GM18517 (cell line): ENCODE results near the gene IGFALS.
"Not testable (repeated sequence)": the region's sequence is repeated elsewhere in the genome, so short reads cannot be mapped to it uniquely, and the experiment has no call there.

Experiments
- ATAC-seq: cut with Tn5 transposase; IDR thresholded peaks from one replicate; pipeline ENCODE4 v1.9.1; 2021; ENCODE audit warnings: mild to moderate bottlenecking, moderate library complexity; ENCODE audit not compliant: unreplicated experiment

Gene IGFALS

DNA sequence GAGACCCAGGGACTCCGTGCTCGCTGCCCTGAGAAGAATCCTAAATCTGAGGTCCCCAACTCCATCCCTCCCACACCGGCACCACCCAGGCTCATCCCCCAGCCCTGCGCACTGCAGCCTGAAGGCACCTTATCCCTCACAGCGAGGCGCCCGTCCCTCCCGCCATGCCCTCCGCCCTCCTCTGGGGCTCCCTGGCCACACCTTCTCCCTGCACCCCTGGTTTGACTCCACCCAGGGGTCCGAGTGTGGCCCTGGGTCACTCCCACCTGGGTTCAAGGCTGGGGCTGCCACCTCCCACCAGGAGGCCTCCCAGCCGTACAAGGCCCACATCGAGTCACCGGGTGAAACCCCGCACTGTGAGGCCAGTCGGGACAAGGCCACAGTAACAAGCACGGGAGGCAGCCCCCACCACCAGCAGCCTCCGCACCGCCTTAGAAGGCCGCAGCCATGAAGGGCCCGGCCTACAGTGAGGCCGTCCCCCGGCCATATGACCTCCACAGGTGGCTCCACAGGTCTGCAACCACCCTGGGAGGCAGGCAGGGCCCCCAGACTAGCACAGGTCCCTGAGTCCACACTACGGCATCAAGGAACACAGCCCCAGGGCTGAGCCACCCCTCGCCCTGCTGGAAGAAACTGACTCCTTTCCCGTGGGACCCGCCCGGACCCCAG, 24.8 kb upstream of the IGFALS start:
- ATAC-seq, result no peak

DNA sequence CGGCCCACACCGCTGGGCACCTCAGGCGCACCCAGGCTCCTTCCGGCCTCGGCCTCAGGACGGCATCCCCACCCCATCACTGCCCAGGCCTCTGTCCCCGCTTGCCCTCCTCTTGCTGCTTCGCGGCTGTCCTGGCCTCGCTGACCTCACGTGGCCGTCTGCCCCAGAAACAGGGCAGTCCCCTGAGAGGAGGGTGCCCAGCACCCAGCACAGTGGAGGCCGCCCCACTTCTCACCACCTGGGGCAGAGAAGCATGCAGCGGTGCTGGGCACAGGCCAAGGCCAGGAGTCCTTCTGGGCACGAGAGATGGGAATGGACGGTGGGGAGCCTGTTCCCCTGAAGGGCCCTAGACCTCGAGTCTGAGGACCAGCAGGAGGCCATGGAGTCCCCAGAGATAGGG, 24.2 kb upstream of the IGFALS start:
- ATAC-seq, result no peak

DNA sequence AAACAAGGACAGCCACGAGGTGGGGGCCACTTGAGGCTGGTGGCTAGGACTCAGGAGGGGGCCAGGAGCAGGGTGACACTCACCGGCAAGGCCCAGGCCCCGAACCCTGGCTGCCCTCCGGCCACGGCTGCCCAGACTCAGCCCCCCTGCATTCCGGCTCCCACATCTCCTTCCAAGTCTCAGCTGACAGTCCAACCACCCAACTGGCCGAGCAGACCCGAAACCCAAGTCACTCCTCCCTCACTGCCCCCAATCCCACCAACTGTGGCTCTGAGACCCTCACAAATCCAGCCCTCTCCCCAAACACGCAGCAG, 23.7 kb upstream of the IGFALS start:
- ATAC-seq, result no peak

DNA sequence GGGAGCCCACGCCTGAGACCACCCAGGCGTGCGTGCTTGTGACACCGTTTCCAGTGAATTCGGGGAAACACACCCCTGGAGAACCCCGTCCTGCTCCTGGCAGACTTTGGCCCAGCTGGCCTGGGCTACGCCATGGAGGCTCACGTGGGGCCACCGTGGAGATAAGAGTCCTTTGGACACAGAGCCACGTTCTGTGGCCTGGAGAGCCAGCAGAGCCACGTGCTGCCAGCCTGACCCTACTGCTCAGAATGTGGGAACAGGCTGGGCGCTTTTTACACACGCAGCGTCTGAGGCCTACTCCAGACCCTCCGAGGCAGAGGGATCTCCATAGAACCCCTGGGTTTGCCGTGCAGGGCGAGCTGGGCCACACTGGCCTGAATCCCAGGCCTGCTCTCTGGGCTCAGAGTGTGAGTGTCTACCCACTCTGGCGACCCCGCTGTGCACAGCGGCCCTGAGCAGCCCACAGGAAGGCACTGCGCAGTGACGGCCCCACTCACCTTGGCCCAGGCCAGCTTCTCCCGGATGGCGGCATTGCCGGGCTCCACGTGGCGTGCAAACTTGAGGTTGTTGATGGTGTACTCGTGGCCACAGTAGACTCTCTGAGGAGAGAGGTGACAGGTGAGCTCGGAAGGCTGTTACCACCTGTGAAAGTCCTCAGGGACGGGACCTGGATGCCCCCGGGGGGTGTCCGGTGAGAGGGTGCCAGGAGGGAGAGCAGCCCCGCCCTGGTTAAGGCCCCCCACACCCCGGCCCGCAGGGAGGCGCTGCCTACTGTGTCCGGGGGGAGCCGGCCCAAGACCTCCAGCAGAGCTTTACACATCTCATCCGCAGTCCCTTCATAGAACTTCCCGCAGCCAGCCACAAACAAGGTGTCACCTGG, 23.1 kb upstream of the IGFALS start:
- no peak for ATAC-seq

DNA sequence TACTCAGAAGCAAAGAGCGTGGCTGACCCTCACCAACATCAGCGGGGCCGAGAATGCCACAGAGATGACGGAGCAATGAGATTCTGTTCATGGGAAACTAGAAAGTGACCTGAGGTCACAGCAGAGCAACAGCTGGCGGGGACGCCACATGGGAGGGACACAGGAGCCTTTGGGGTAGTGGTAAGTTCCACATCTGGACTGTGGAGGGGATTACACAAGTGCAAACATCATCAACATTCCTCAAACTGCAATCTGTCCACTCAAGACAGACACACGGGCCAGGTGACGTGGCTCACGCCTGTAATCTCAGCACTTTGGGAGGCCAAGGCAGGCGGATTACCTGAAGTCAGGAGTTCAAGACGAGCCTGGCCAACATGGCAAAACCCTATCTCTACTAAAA, 22.0 kb upstream of the IGFALS start:
- no peak for ATAC-seq

DNA sequence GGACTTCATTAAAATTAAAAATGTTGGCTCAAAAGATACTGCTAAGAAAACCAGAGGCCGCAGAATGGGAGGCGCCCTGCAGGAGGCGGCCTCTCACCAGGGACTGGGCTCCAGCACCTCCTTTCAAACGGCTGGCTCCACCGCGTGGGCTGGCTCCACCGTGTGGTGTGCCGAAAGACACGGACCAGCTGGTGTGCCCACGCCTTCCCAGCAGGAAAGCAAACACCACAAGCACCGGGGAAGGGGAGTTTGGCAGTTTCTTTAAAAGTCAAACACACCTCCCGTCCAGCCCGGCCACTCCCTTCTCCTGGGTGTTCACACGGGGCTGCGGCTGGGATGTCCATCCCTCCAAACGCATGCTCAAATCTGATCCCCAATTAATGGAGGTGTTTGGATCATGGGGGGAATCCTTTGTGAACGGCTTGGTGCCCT, 19.2 kb upstream of the IGFALS start:
- no peak for ATAC-seq

DNA sequence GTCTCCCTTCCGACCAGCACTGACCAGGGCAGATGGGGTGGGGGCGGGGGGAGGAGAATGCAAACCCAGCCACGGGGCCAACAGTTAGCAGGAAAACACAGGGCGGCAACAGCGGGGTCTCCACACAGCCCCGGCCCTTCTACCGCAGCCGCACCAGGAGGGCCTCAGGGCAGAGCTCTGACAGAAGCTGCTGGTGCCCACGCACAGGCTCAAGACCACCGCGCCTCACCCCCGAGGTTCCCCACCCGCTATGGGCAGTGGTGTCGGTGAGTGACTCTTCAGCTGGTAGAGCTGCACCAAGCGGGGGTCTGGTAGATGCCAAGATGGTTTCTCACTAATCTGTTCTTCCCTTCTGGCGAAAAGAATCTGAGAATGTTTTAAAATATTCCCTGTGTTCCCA, 17.0 kb upstream of the IGFALS start:
- ATAC-seq, result no peak

DNA sequence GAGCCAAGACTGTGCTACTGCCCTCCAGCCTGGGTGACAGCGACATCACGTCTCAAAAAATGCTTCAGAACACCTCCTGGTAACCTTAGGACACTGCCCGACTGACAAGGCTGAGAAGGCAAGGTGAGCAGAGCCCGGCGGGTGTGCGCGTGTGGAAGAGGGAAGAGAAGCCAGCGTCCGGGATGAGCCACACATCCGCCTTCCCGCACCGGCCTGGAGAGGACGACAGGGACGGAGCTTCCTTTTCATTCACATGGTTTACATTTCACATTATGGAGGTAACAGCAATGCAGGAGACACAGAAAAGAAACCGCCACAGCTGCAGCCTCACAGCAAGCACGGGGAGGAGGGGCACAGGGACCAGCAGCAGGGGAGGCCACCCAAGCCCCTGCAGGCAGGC, 16.6 kb upstream of the IGFALS start:
- no peak for ATAC-seq

DNA sequence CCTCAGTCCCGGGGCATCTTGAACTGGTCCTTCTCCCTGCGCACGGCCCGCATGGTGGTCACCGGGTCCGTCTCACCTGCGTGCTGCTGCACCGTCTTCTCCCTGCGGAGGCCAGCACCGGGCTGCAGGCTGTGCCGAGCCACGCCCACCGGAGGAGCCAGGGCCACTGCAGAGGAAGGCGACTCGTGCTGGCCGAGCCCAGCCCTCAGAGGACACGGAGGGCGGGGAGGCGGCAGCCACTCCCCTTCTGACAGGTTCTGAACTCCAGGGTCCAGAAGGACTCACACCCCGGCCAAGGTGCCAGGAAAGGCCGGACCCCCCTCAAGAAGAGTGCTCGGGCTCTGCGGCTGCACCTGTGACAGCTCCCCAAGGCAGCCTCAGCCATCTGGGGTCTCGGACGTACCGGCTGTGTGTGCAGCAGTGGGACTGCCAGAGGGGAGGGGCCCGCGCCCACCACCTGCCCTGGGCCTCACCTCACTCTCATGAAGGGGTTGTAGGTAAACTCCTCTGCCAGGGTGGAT, 15.8 kb upstream of the IGFALS start:
- no peak for ATAC-seq

DNA sequence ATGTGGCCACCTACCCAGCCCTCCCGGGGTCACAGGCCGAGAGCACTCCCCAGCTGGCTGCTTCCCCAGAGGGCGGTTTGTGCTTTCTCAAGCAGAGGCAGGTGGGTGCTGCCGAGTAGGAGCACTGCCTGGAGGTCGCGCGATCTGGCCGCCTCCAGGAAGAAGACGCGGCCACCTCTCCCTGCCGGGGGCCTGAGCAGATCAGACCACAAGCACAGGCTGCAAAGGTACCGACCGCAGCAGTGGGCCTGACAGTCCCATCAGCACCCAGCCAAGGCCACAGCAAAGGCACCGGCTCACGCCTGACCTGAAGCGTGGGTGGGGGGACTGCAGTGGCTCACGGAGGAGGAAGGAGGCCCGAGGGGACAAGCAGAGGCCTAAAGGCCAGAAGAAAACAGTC, 15.2 kb upstream of the IGFALS start:
- no peak for ATAC-seq

DNA sequence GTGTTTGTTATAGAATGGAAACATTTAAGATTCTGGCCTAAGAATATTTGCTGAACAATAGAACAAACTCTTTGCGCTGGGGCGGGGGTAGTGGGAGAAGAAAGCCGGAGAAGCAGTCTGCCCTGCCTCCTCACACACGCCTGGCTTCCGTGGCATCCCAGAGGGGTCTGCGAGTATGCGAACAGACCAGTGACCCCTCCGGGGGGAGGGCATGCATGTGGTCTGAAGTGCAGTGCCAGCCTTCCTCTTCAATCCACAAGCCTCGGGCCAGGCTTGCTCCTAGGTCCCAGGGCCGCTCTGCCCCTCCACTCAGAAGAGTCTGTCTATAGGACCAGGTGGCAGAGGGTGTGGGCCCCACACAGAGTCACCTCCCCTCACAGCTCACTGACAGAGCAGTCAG, 14.1 kb upstream of the IGFALS start:
- ATAC-seq, result no peak

DNA sequence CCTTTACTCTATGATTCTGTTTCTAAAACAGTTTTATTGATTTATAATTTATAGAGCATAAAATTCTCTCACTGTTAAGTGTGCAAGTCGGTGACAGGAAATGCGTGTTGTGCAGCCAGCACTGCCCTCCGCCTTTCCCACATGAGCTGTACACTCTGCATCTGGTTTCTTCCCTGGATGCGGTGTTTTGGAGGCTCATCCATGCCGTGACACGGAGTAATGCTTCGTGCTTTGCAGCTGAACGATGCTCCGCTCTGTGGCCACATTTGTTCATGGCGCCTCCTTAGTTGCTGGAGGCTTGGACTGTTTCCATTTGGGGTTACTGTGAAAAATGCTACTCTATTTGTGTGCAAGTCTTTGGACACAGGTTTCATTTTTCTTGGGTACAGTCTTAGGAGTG, 7.2 kb upstream of the IGFALS start:
- no peak for ATAC-seq

DNA sequence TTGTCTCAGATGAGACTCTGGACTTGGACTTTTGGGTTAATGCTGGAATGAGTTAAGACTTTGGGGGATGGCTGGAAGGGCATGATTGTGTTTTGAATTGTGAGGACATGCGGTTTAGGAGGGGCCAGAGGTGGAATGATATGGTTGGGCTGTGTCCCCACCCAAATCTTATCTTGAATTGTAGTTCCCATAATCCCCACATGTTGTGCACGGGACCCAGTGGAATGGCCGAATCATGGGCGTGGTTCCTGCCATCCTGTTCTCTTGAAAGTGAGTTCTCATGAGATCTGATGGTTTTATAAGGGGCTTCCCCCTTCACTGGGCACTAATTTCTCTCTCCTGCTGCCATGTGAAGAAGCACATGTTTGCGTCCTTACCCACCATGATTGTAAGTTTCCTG, 5.8 kb upstream of the IGFALS start:
- not testable (repeated sequence) for ATAC-seq

DNA sequence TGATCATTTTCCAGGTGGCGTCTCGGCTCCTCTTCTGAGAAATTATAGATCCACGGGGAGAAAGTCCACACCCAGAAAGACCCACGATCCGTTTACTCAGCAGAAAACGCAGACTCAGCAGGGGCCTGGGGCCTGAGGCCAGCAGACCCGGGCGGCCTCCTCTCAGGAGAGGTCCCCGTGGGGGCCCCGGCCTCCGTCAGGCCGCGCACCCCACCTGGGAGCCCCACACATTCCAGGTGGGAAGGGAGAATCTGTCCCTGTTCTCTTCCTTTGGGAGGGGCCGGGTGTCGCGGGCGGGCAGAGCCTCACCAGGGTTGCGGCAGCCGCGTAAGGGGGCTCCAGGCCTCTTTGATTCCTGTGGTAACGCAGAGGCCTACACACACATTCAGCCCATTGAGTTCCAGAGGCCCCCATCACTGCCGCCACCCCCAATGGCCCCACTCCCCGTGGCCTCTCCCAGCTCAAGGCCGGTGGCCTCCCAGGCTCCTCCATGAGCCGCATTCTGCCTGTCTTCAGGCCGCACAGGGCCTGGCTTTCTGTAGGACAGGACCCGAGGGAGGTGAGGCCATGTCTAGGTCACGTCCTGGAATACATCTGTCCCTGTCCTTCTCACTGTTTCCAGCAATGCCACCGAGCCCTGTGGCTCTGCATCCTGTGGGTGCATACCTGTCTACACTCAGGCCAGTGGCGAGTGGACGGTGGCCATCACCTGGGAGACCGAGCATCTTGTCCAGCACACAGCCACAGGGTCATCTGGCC, 1.6 kb upstream of the IGFALS start:
- no peak for ATAC-seq

DNA sequence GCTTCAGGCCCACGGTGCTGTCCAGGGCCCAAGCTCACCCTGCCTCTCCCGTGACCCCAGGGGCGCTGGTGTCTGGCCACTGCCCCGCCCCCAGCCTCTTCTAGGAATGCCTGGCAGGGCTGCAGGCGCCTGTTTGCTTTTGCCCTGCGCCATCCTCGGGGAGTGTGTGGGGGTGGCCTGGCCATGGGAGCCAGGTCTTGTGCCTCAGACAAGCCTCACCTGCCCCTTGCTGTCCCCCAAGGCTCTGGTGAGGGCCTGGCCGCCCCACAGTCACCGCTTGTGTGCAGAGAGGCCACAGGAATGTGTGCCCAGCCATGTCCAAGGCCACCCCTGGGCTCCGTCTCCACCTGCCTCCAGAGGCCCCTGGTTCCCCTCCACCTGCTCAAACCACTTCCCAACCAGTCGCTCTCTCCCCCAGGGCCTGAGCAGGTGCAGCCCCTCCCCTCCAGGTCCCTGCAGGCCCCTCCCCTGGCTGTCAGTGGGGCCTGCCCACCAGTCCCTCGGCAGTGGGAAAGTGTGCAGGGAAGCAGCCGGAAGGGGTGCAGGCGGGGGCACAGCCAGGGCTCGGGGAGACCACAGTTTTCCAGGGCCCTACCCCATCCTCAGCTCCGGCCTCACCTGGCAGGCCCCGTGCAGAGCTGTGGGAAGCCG, 841 bp upstream of the IGFALS start:
- no peak for ATAC-seq

DNA sequence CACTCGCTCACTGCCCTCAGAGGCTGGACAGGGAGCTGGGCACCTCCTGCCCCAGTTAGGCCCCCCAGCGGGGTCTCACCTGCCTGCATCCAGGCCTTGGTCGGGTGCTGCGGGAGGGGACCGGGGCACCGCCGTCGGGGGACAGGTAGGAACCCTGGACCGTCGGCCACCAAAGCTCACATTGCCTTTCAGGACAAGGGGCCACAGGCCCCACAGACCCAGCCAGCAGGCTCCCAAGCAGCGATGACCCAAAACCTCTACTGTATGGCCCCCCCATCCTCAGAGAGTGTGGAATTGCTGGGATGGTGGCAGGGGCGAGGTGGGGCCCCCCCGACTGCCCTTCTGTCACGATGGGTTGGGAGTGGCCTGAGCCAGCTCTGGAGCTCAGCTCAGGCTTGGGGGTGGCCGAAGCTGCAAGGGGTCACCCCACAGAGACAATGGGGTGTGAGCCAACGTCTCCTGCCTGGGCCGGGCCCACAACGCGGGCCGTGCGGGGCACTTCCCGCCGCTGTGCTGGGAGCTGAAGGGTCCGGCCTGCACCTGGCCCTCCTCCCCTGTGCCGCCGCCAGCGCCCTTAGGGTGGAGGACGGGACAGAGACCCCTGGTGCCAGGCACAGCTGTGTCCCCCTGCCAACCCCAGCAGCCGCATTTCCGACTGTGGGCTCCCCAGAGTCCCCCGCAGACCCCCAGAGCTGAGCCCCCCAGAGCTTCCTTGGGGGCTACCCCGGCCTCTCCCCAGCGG, 498 bp downstream of the IGFALS start:
- no peak for ATAC-seq

DNA sequence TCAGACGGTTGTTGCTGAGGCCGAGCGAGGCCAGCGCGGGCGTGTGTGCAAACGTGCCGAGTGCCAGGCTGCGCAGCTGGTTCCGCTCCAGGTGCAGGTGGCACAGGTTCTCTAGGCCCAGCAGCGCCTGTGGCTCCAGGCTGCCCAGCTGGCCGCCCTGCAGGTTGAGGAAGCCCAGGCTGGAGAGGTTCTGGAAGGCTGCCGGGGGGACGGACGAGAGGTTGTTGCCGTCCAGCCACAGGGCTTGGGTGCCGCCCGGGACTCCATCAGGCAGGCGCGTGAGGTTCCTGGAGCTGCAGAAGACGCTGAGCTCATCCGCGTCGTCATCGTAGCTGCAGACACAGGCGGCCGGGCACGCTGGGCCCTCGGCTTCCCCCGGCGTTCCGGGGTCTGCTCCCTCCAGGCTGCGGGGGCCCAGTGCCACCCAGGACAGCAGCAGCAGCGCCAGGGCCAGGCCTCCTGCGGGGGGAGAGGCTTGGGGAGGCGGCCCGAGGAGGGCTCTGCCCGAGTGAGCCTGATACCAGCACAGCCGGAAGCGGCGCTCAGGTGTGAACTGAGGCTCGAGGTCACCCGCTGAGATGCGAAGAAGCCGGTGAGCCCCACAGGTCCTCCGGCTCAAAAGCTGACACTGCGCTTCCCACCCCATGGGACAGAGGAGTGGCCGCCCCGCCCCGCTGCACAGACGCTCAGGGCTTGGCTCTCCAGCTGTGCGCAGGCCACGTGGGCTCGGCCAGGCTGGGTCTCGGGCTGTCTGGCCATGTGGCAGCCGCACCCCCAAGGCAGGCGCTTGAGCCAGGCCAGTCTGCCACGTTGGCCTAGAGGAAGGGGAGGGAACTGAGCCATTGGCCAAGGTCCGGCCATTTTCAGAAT, 1.3 kb downstream of the IGFALS start:
- ATAC-seq, result no peak

DNA sequence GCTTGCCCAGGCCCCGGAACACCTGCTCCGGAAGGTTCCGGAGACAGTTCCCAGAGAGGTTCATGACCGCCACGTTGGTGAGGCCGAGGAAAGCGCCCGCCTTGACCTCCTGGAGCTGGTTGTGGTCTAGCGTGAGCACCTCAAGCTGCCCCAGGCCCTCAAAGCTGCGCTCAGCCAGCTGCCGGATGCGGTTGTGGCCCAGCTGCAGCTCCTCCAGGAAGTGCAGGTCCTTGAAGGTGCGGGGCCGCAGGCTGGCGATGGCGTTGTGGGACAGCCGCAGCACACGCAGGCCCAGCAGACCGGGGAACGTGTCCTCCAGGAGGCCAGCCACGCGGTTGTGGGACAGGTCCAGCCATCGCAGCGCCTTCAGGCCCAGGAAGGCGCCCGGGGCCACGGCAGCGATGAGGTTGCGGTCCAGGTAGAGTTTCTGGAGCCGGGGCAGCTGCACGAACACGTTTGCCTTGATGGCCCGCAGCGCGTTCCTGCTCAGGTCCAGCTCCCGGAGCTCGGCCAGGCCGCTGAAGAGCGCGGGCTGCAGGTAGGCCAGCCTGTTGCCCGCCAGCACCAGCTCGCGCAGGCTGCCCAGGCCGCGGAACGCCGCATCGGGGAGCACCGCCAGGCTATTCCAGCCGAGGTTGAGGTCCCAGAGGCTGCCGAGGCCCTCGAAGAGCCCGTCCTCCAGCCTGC, 2.1 kb downstream of the IGFALS start:
- ATAC-seq, result no peak
